ENCODE results near the gene NUP153. TPM values are rescaled to one million over a fixed set of nuclear protein-coding genes. Genes with fewer than 3 reads are reported as not detected.

Gene NUP153
- total and polyA plus RNA-seq, 9 donors = 14.2 to 43.4 (median 33.4) TPM

DNA sequence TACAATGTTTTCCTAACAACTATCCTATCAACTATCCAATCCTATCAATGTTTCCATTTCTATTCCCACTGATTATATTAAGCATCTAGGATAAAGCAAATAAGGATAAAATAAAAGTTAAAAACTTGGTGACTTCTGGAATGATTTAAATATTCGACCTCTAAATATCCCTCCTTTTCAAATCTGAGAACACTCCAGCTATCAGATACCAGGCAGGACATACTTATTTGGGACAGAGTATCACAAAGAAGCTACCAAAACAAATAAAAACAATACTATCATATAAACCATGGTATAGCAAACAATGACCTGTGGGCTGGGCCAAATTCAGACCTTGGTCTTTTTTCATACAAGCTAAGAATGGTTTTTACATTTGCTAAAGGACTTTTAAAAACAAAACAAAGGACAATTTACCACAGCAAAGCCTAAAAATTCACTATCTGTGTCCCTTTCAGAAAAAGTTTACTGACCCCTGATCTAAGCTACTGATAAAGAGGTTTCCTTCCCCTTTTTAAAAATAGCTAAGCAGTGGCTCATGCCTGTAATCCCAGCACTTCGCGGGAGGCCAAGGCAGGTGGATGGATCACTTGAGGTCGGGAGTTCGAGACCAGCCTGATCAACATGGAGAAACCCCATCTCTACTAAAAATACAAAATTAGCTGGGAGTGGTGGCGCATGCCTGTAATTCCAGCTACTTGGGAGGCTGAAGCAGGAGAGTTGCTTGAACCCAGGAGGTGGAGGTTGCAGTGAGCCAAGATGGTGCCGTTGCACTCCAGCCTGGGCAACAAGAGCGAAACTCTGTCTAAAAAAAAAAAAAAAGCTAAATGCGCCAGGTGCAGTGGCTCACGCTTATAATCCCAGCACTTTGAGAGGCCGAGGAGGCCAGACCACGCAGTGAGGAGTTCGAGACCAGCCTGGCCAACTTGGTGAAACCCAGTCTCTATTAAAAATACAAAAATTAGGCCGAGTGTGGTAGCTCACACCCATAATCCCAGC is 6.0 kb downstream of the NUP153 start:
- intact Hi-C loops (cut with DNase I) = loop anchor here in 1 of 4 donors (10.0 kb wide), 1 partner anchor 96 kb away; the partner anchor contains the start of gene FAM8A1
- DNase-seq = no peak
- H3K27ac ChIP-seq = no peak overlapping the region
- no peaks in the 10 kb centered on the region for H3K27me3 ChIP-seq
- no peak for TF ChIP-seq EP300 (IDR thresholded peaks at IDR 0.05)
- TF ChIP-seq, protein P1, sequence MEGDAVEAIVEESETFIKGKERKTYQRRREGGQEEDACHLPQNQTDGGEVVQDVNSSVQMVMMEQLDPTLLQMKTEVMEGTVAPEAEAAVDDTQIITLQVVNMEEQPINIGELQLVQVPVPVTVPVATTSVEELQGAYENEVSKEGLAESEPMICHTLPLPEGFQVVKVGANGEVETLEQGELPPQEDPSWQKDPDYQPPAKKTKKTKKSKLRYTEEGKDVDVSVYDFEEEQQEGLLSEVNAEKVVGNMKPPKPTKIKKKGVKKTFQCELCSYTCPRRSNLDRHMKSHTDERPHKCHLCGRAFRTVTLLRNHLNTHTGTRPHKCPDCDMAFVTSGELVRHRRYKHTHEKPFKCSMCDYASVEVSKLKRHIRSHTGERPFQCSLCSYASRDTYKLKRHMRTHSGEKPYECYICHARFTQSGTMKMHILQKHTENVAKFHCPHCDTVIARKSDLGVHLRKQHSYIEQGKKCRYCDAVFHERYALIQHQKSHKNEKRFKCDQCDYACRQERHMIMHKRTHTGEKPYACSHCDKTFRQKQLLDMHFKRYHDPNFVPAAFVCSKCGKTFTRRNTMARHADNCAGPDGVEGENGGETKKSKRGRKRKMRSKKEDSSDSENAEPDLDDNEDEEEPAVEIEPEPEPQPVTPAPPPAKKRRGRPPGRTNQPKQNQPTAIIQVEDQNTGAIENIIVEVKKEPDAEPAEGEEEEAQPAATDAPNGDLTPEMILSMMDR (IDR thresholded peaks at IDR 0.05) = no peak
- no peak for TF ChIP-seq POLR2A (IDR thresholded peaks at IDR 0.05)
- H3K4me1 ChIP-seq (ENCODE audit: insufficient read depth) = peaks cover 4% of the 10 kb centered on the region
- H3K9me3 ChIP-seq = no peaks in the 10 kb centered on the region
- WGBS, 3 donors = 89 to 92% (median 91%) methylated on average over 14 of the region's 14 CpGs
- no peaks in the 10 kb centered on the region for H3K36me3 ChIP-seq
- H3K4me3 ChIP-seq = no peak overlapping the region

DNA sequence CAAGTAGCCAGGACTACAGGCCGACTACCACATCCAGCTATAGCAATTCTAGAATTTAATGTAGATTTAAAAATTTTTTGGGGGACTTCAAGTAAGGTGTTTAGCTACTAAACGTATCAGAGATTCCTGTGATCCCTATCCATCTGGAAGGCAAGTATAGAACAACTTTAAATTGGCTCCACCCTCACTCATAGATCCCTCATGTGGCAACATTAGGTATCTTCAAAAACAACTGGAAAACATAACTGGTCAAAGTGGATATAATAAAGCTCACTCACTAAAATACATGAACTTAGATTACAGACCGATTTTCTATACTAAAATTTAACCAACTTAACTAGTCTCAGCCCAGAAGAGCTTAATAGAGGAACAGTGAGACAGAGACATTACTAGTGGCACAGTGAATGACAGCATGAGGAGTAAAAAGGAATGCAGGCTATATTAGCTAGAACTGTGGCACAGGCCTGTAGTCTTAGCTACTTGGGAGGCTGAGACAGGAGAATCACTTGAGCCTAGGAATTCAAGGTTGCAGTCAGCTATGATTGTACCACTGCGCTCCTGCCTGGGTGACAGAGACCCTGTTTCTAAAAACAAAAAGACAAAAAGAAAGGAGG is 14.7 kb downstream of the NUP153 start:
- 91 to 95% (median 94%) methylated on average over 4 of the region's 4 CpGs for WGBS, 3 donors
- DNase-seq = no peak
- Histone ChIP-seq H3K27ac (no peak overlapping the region), H3K27me3 (no peaks in the 10 kb centered on the region), H3K4me3 (no peak overlapping the region), H3K4me1 (ENCODE audit: insufficient read depth) (peaks cover 3% of the 10 kb centered on the region), H3K9me3 (no peaks in the 10 kb centered on the region), H3K36me3 (no peaks in the 10 kb centered on the region)
- TF ChIP-seq, protein P1 (IDR thresholded peaks at IDR 0.05) = no peak
- TF ChIP-seq EP300 (IDR thresholded peaks at IDR 0.05) = no peak
- TF ChIP-seq POLR2A (IDR thresholded peaks at IDR 0.05) = no peak
- intact Hi-C loops (cut with DNase I) = no loop called here

DNA sequence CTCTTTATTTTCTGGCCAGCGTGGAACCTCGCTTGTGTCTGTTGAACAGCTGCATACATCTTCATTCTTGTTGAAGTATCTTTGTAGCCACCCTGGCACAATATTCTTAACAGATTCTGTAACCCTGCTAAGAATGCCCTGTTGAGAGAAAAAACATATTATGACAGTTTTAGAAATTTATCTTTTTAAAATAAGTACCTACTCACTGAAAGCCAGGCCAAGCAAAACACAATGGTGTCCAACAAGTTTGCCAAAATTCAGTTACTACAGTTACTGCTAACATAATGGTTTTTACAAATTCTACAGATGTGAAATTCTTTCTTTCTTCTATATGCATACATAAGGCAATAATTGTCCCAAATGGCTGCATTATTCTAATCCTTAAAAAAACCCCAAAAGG is 18.2 kb downstream of the NUP153 start:
- peaks cover under 1% of the 10 kb centered on the region for H3K4me1 ChIP-seq (ENCODE audit: insufficient read depth)
- TF ChIP-seq EP300 (IDR thresholded peaks at IDR 0.05) (no peak), POLR2A (IDR thresholded peaks at IDR 0.05) (no peak)
- TF ChIP-seq, protein P1 (IDR thresholded peaks at IDR 0.05) = no peak
- no peaks in the 10 kb centered on the region for H3K27me3 ChIP-seq
- no peak overlapping the region for H3K4me3 ChIP-seq
- no peaks in the 10 kb centered on the region for H3K9me3 ChIP-seq
- no peaks in the 10 kb centered on the region for H3K36me3 ChIP-seq
- no peak overlapping the region for H3K27ac ChIP-seq
- intact Hi-C loops (cut with DNase I) = no loop called here
- 52 to 79% (median 63%) methylated on average over 2 of the region's 2 CpGs for WGBS, 3 donors
- no peak for DNase-seq

DNA sequence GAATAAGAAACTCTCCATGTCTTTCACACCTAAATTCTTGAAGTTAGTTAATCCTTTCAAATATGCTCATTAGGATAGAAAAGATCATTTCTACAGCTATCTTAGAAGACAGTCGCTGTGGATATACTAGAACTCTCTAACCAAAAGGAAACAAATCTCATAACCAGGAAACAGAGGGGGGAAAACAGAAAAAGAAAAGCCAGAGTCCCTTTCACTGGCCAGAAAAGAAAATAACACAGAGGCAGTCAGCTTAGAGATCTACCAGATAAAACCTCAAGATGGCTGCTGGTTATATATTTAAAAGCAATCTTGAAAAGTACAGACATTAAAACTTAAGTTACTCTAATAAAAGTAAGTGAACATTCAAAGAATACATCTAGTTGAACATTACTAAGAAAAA is 19.6 kb downstream of the NUP153 start:
- H3K27me3 ChIP-seq = no peaks in the 10 kb centered on the region
- 81 to 86% (median 84%) methylated on average over 1 of the region's 1 CpG for WGBS, 3 donors
- H3K36me3 ChIP-seq = no peaks in the 10 kb centered on the region
- no peak overlapping the region for H3K4me3 ChIP-seq
- intact Hi-C loops (cut with DNase I) = no loop called here
- TF ChIP-seq, protein P1 (IDR thresholded peaks at IDR 0.05) = no peak
- TF ChIP-seq EP300 (IDR thresholded peaks at IDR 0.05) = no peak
- TF ChIP-seq POLR2A (IDR thresholded peaks at IDR 0.05) = no peak
- H3K27ac ChIP-seq = no peak overlapping the region
- no peaks in the 10 kb centered on the region for H3K9me3 ChIP-seq
- H3K4me1 ChIP-seq (ENCODE audit: insufficient read depth) = no peaks in the 10 kb centered on the region
- DNase-seq = no peak
